ENCODE data around the gene DPP10.

The DPP10 gene

GRCh38 chr2:115807276-115807675 lies 1364.8 kb downstream of the DPP10 start:
- no peak for DNase-seq

GRCh38 chr2:115825912-115826311 lies 1383.5 kb downstream of the DPP10 start:
- no peak for DNase-seq

GRCh38 chr2:115833196-115833595 lies 1390.8 kb downstream of the DPP10 start:
- no peak for DNase-seq

GRCh38 chr2:115838539-115838938 lies 1396.1 kb downstream of the DPP10 start:
- DNase-seq = no peak

GRCh38 chr2:115842306-115842705 lies 1399.9 kb downstream of the DPP10 start:
- no peak for DNase-seq

DNA sequence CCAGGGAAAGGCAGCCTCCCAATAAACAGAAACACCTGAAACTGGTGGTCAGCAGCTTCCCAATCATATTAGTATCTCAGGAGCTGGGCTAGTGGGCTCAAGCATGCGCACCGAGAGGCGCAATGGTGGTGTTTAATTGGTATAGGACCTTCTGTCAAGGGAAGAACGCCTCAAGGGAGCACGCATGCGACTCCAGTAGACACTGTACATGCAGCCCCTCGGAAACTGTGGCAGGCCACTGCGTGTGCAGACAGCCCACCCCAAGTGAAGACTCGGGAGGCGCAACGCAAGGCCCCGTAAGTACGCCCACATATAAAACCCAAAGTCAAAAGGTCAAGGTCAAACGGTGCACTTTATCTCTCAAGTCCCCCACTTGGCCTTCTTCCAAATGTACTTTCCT lies 1405.8 kb downstream of the DPP10 start:
- no peak for DNase-seq

DNA sequence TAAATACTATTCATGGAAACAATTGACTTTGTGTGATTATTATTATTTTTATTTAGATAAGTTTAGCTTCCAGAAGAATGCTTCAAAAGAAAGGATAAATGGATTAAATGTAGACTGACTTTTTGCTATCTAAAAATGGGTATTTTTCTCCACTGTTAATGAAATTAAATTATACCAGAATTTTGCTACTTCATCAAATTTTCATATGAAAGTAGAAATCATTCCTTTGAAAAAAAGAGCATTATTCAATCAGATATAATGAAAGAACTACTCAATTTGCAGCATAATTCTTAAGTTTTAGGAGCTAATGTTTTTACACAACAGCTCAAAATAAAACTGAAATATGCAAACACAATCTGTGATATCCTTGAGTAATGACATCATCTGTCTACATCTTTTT lies 1424.6 kb downstream of the DPP10 start:
- no peak for DNase-seq

DNA sequence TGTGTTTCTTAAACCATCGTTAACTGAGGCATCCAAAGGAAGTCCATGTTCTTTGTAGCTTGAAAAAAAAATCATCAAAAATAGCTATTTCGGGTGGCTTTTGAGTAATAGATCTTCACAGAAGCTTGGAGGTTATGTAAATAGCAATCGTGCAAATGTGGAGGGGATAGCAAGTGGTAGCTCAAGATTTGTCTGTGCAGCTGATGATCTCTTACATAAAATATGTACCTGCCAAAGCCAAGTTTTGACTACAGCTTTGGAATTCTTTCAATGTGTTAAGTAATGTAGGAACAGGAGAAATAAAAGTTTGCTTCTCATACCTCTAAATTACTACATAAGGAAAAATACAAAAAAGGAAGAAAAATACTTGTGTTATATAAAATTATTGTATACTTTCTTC lies 1432.0 kb downstream of the DPP10 start:
- no peak for DNase-seq

DNA sequence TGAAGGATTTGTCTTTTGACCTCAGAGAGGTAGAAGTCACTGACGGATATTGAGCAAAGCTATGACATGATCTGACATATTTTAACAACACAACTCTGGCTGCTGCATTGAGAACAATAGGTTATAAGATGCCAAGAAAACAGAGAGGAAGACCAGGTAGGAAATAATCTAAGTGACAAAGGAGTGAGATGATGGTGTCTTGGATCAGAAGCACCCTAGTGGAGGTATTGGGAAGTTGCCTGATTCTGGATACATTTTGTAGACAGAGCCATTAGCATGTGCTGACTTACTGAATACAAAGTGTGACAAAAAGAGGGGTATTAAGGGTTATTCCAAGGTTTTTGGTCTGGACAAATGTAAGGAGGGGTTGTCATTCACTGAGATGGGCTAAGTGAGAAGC lies 1438.1 kb downstream of the DPP10 start:
- DNase-seq = no peak

DNA sequence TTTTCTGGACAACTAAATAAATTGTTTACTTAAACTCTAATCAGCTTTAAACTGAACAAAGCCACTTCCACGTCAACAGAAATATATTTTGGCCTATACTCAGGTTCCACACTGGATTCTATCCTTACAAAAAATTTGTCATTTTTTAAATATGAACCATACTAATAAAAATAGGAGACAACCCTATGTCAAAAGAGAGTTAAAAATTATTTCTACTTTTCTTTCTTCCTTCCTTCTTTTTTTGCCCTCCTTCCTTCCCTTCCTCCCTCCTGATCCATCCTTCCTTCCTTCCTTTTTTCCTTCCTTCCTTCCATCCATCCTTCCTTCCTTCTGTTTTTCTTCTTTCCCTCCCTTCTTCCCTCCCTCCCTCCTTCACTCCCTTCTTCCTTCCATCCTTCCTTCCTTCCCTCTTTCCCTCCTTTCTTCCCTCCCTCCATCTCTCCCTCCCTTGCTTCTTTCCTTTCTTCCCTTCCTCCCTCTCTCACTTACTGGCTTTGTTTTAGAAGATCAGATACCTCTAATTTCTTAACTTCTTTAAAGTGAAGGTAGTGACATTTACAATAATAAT lies 1444.9 kb downstream of the DPP10 start:
- no peak for DNase-seq
